ENCODE results near the gene DGKH.

Gene DGKH

GRCh38 chr13:42038661-42039456, 9.6 kb upstream of the DGKH start:
- H3K9me3 ChIP-seq (ENCODE audit: insufficient read depth, low read length), result peaks cover 8% of the 10 kb centered on the region; the same call in 1 of the 2 replicates
- peaks cover 17% of the 10 kb centered on the region for H3K27me3 ChIP-seq (ENCODE audit: low read depth, low read length)
- peak overlapping the region; percentile 77 for H3K4me3 ChIP-seq (ENCODE audit: low read length)
- TF ChIP-seq EZH2phosphoT487 (IDR thresholded peaks at IDR 0.05; ENCODE audit: low read depth), result no peak
- no peak for TF ChIP-seq CTCF (IDR thresholded peaks at IDR 0.05; ENCODE audit: low read depth, low read length)
- peaks cover 3% of the 10 kb centered on the region for H3K36me3 ChIP-seq (replicated peaks; ENCODE audit: low read depth, low read length)
- H3K4me1 ChIP-seq (ENCODE audit: low read length), result peaks cover 13% of the 10 kb centered on the region
- peak overlapping the region; percentile 91 for H3K4me2 ChIP-seq (ENCODE audit: low read length)
- H3K79me2 ChIP-seq (ENCODE audit: low read length), result peaks cover 12% of the 10 kb centered on the region
- no peak overlapping the region for H2AFZ ChIP-seq (ENCODE audit: low read depth, low read length)
- no peak overlapping the region for H3K27ac ChIP-seq (ENCODE audit: low read length)
- H4K20me1 ChIP-seq (ENCODE audit: insufficient read depth, low read length), result 0 out of 2 replicates have a peak, but pooled peaks cover 3% of the 10 kb centered on the region
- H3K9ac ChIP-seq (ENCODE audit: low read length), result no peak overlapping the region

DNA sequence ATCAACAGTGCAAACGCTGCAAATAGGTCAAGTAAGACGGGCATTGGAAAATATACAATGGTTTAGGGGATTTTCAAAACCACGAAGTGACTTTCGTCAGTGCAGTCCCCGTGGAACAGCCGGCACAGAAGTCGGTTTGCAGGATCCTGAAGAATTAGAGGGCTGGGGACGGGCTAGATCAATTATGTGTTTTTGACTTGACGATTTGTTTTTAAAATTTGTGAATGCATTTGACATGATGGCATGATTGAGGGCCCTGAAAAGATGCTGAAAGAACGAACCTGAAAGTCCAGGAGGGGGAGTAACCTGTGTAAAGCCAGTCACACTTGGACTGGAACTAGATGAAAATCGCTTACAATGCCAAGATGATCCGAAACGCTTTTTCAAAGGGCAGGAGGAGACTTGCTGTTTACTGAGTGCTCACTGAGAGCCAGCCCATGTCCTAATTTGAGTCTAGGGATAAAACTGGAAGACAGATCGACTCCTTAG, 8.9 kb upstream of the DGKH start:
- peaks cover 3% of the 10 kb centered on the region for H3K36me3 ChIP-seq (replicated peaks; ENCODE audit: low read depth, low read length)
- H4K20me1 ChIP-seq (ENCODE audit: insufficient read depth, low read length), result 0 out of 2 replicates have a peak, but pooled peaks cover 3% of the 10 kb centered on the region
- H3K4me1 ChIP-seq (ENCODE audit: low read length), result peaks cover 13% of the 10 kb centered on the region
- H3K9me3 ChIP-seq (ENCODE audit: insufficient read depth, low read length), result peaks cover 8% of the 10 kb centered on the region; the same call in 1 of the 2 replicates
- H3K27ac ChIP-seq (ENCODE audit: low read length), result 0 out of 2 replicates have a peak overlapping the region, but pooled peaks have one; percentile 43
- H3K4me3 ChIP-seq (ENCODE audit: low read length), result peak overlapping the region; percentile 77
- H3K9ac ChIP-seq (ENCODE audit: low read length), result peak overlapping the region; percentile 82
- TF ChIP-seq CTCF (IDR thresholded peaks at IDR 0.05; ENCODE audit: low read depth, low read length), result no peak; the same call in 1 of the 2 replicates
- TF ChIP-seq EZH2phosphoT487 (IDR thresholded peaks at IDR 0.05; ENCODE audit: low read depth), result no peak
- peaks cover 17% of the 10 kb centered on the region for H3K27me3 ChIP-seq (ENCODE audit: low read depth, low read length)
- peak overlapping the region; percentile 62 for H2AFZ ChIP-seq (ENCODE audit: low read depth, low read length)
- peaks cover 12% of the 10 kb centered on the region for H3K79me2 ChIP-seq (ENCODE audit: low read length)
- H3K4me2 ChIP-seq (ENCODE audit: low read length), result peak overlapping the region; percentile 91

- H3K4me1 ChIP-seq (ENCODE audit: low read length), result peaks cover 13% of the 10 kb centered on the region
These were observed 8.3 kb upstream of the DGKH start for GRCh38 chr13:42039946-42040729.

DNA sequence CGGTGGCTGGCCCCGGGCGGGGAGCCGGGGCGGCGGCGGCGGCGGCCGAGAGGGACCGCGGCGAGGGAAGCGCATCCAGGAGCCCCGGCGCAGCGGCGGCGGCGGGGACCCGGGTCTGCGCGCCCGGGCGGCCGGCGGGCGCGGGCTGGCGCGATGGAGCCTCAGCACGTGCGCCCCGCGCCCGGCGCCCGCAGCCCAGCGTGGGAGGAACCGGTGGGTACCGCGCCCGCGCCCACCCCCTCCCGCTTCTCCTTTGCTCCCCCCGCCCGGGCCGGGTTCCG, 7.8 kb upstream of the DGKH start:
- H3K4me2 ChIP-seq (ENCODE audit: low read length), result peak overlapping the region; percentile 89
- peaks cover 6% of the 10 kb centered on the region; the same call in 1 of the 2 replicates for H3K9me3 ChIP-seq (ENCODE audit: insufficient read depth, low read length)
- H2AFZ ChIP-seq (ENCODE audit: low read depth, low read length), result peak overlapping the region; percentile 8; the same call in 1 of the 2 replicates
- H3K4me3 ChIP-seq (ENCODE audit: low read length), result peak overlapping the region; percentile 77
- no peak overlapping the region for H3K27ac ChIP-seq (ENCODE audit: low read length)
- peaks cover 13% of the 10 kb centered on the region for H3K4me1 ChIP-seq (ENCODE audit: low read length)
- H3K36me3 ChIP-seq (replicated peaks; ENCODE audit: low read depth, low read length), result peaks cover 3% of the 10 kb centered on the region
- H4K20me1 ChIP-seq (ENCODE audit: insufficient read depth, low read length), result 0 out of 2 replicates have a peak, but pooled peaks cover 3% of the 10 kb centered on the region
- H3K79me2 ChIP-seq (ENCODE audit: low read length), result peaks cover 12% of the 10 kb centered on the region
- peaks cover 13% of the 10 kb centered on the region for H3K27me3 ChIP-seq (ENCODE audit: low read depth, low read length)
- TF ChIP-seq CTCF (IDR thresholded peaks at IDR 0.05; ENCODE audit: low read depth, low read length), result no peak
- TF ChIP-seq EZH2phosphoT487 (IDR thresholded peaks at IDR 0.05; ENCODE audit: low read depth), result no peak
- H3K9ac ChIP-seq (ENCODE audit: low read length), result peak overlapping the region; percentile 68

More at GRCh38 chr13:42039946-42040729, 8.3 kb upstream of the DGKH start:
- Histone ChIP-seq H3K9ac (ENCODE audit: low read length) (peak overlapping the region; percentile 82), H4K20me1 (ENCODE audit: insufficient read depth, low read length) (0 out of 2 replicates have a peak, but pooled peaks cover 3% of the 10 kb centered on the region), H3K36me3 (replicated peaks; ENCODE audit: low read depth, low read length) (peaks cover 3% of the 10 kb centered on the region), H3K9me3 (ENCODE audit: insufficient read depth, low read length) (peaks cover 8% of the 10 kb centered on the region; the same call in 1 of the 2 replicates), H3K4me3 (ENCODE audit: low read length) (peak overlapping the region; percentile 77), H3K27me3 (ENCODE audit: low read depth, low read length) (peaks cover 17% of the 10 kb centered on the region), H2AFZ (ENCODE audit: low read depth, low read length) (peak overlapping the region; percentile 62), H3K79me2 (ENCODE audit: low read length) (peaks cover 12% of the 10 kb centered on the region), H3K4me2 (ENCODE audit: low read length) (peak overlapping the region; percentile 91), H3K27ac (ENCODE audit: low read length) (peak overlapping the region; percentile 43)
- TF ChIP-seq EZH2phosphoT487 (IDR thresholded peaks at IDR 0.05; ENCODE audit: low read depth), result no peak
